GM13976 (cell line): ENCODE measurements around the gene SLC30A1.
"Not testable (repeated sequence)": the region's sequence is repeated elsewhere in the genome, so short reads cannot be mapped to it uniquely, and the experiment has no call there.

Experiments used
- DNase-seq: peaks from one replicate; pipeline ENCODE4 v3.0.0; 2012; ENCODE audit warnings: low spot score
- CTCF ChIP-seq: IDR thresholded peaks from 2 replicates; pipeline ENCODE4 v1.5.1; 2012; ENCODE audit warnings: borderline replicate concordance, mild to moderate bottlenecking; ENCODE audit not compliant: insufficient read depth; ENCODE audit errors: extremely low read depth, missing control alignments, control extremely low read depth
- in situ Hi-C: fragments of 300-500 bp; cut with MboI; formaldehyde crosslinking; loops from one replicate; pipeline ENCODE4 v1.12.0; 2022; ENCODE audit warnings: low sequenced_read_pairs, mixed read lengths, inconsistent platforms; ENCODE audit not compliant: unreplicated experiment

Gene SLC30A1

GRCh38 chr1:211548321-211549091 lies 30.5 kb downstream of the SLC30A1 start:
- TF ChIP-seq CTCF: no peak
- DNase-seq: no peak
- in situ Hi-C loops: no loop called here

- DNase-seq: no peak
- in situ Hi-C loops: no loop called here
- no peak for TF ChIP-seq CTCF
These were observed 31.3 kb downstream of the SLC30A1 start for GRCh38 chr1:211547710-211548109.

GRCh38 chr1:211546543-211546942 lies 32.4 kb downstream of the SLC30A1 start:
- no peak for TF ChIP-seq CTCF
- no peak for DNase-seq
- in situ Hi-C loops: no loop called here

- no peak for TF ChIP-seq CTCF
- in situ Hi-C loops: no loop called here
- no peak for DNase-seq
These were observed 35.9 kb downstream of the SLC30A1 start for GRCh38 chr1:211543025-211543424.

GRCh38 chr1:211541720-211542477 lies 37.1 kb downstream of the SLC30A1 start:
- TF ChIP-seq CTCF: no peak
- in situ Hi-C loops: no loop called here
- DNase-seq: no peak

GRCh38 chr1:211541278-211541677 lies 37.7 kb downstream of the SLC30A1 start:
- DNase-seq: no peak
- in situ Hi-C loops: no loop called here
- no peak for TF ChIP-seq CTCF

- DNase-seq, in situ Hi-C loops: not testable (repeated sequence)
These were observed 38.1 kb downstream of the SLC30A1 start for GRCh38 chr1:211540824-211541223.
